Muscle of arm (tissue), 12 donors: ENCODE measurements around the gene NTM. TPM values are rescaled to one million over a fixed set of nuclear protein-coding genes. Genes with fewer than 3 reads are reported as not detected.

Experiments used
- DNase-seq: peaks from one replicate; pipeline ENCODE4 v3.0.0-alpha.2; 2013
- polyA plus RNA-seq, 12 donors: library from polyadenylated mRNA; unstranded; fragments of 120-200 nt; gene quantifications; one replicate each; pipeline ENCODE4 v1.2.1, GENCODE V29; 2013; ENCODE audit not compliant: insufficient read length in 12 of 12

NTM gene
- polyA plus RNA-seq, 12 donors = 9.6 to 40.9 (median 22.3) TPM; not detected in 1

- no peak for DNase-seq
Measured at GRCh38 chr11:131724436-131724975, 354.1 kb downstream of the NTM start.

- DNase-seq = no peak
Measured at GRCh38 chr11:131734871-131735270, 364.5 kb downstream of the NTM start.

GRCh38 chr11:131737357-131737756 lies 366.9 kb downstream of the NTM start:
- DNase-seq = no peak

- no peak for DNase-seq
Measured at GRCh38 chr11:131739243-131739882, 368.9 kb downstream of the NTM start.

GRCh38 chr11:131744847-131745246 lies 374.4 kb downstream of the NTM start:
- no peak for DNase-seq

- no peak for DNase-seq
Measured at GRCh38 chr11:131745405-131745804, 375.0 kb downstream of the NTM start.

- DNase-seq = no peak
Measured at GRCh38 chr11:131746201-131746600, 375.8 kb downstream of the NTM start.

GRCh38 chr11:131748151-131749050 lies 378.0 kb downstream of the NTM start:
- DNase-seq = peak; percentile 61

- DNase-seq = peak; percentile 15
Measured at GRCh38 chr11:131749101-131749500, 378.7 kb downstream of the NTM start.

GRCh38 chr11:131750152-131750551 lies 379.7 kb downstream of the NTM start:
- no peak for DNase-seq

- no peak for DNase-seq
Measured at GRCh38 chr11:131750692-131751091, 380.3 kb downstream of the NTM start.

GRCh38 chr11:131754671-131755070 lies 384.3 kb downstream of the NTM start:
- DNase-seq = no peak

- no peak for DNase-seq
Measured at GRCh38 chr11:131756479-131757110, 386.2 kb downstream of the NTM start.

- no peak for DNase-seq
Measured at GRCh38 chr11:131758726-131759125, 388.3 kb downstream of the NTM start.

GRCh38 chr11:131759140-131759539 lies 388.7 kb downstream of the NTM start:
- DNase-seq = no peak

- DNase-seq = no peak
Measured at GRCh38 chr11:131760091-131761061, 390.0 kb downstream of the NTM start.

- DNase-seq = no peak
Measured at GRCh38 chr11:131762346-131763110, 392.1 kb downstream of the NTM start.

- DNase-seq = no peak
Measured at GRCh38 chr11:131763193-131763890, 392.9 kb downstream of the NTM start.

- DNase-seq = no peak
Measured at GRCh38 chr11:131764126-131764525, 393.7 kb downstream of the NTM start.

GRCh38 chr11:131764649-131765048 lies 394.2 kb downstream of the NTM start:
- DNase-seq = no peak
